ENCODE data around the gene BEGAIN.
A peak's percentile ranks its signal among the peaks of the same experiment; 100 is the strongest.

Gene BEGAIN

GRCh38 chr14:100555436-100556139 lies 31.6 kb downstream of the BEGAIN start:
- Histone ChIP-seq H3K27ac (0 out of 2 replicates have a peak overlapping the region, but pooled peaks have one; percentile 31), H3K27me3 (no peaks in the 10 kb centered on the region), H3K36me3 (no peaks in the 10 kb centered on the region), H3K4me2 (peak overlapping the region; percentile 95), H3K9me3 (no peaks in the 10 kb centered on the region), H3K4me1 (peaks cover 100% of the 10 kb centered on the region), H3K4me3 (no peak overlapping the region), H4K20me1 (no peaks in the 10 kb centered on the region), H3K9ac (no peak overlapping the region)
- no peak for TF ChIP-seq Cebpa-rat (IDR thresholded peaks at IDR 0.05)

- H3K4me1 ChIP-seq, result peaks cover 100% of the 10 kb centered on the region
- no peak for TF ChIP-seq Cebpa-rat (IDR thresholded peaks at IDR 0.05)
- no peaks in the 10 kb centered on the region for H3K27me3 ChIP-seq
- no peaks in the 10 kb centered on the region for H3K9me3 ChIP-seq
- no peak overlapping the region for H3K4me3 ChIP-seq
- H3K9ac ChIP-seq, result no peak overlapping the region
- H3K36me3 ChIP-seq, result no peaks in the 10 kb centered on the region
- peak overlapping the region; percentile 31; the same call in 1 of the 2 replicates for H3K27ac ChIP-seq
- H4K20me1 ChIP-seq, result no peaks in the 10 kb centered on the region
- peak overlapping the region; percentile 95 for H3K4me2 ChIP-seq
Measured at GRCh38 chr14:100554696-100555320, 32.4 kb downstream of the BEGAIN start.

GRCh38 chr14:100554082-100554677 lies 33.0 kb downstream of the BEGAIN start:
- no peak overlapping the region for H3K4me3 ChIP-seq
- no peak overlapping the region for H3K9ac ChIP-seq
- H3K4me1 ChIP-seq, result peaks cover 100% of the 10 kb centered on the region
- H3K27me3 ChIP-seq, result no peaks in the 10 kb centered on the region
- no peak for TF ChIP-seq Cebpa-rat (IDR thresholded peaks at IDR 0.05)
- H3K9me3 ChIP-seq, result no peaks in the 10 kb centered on the region
- no peaks in the 10 kb centered on the region for H3K36me3 ChIP-seq
- peak overlapping the region; percentile 95 for H3K4me2 ChIP-seq
- H3K27ac ChIP-seq, result peak overlapping the region; percentile 31; the same call in 1 of the 2 replicates
- H4K20me1 ChIP-seq, result no peaks in the 10 kb centered on the region

GRCh38 chr14:100553471-100553870 lies 33.7 kb downstream of the BEGAIN start:
- no peaks in the 10 kb centered on the region for H4K20me1 ChIP-seq

GRCh38 chr14:100552524-100553125 lies 34.6 kb downstream of the BEGAIN start:
- Histone ChIP-seq H3K4me3 (no peak overlapping the region), H3K36me3 (no peaks in the 10 kb centered on the region), H3K4me2 (peak overlapping the region; percentile 95), H3K9ac (peak overlapping the region; percentile 3; the same call in 1 of the 2 replicates), H3K9me3 (no peaks in the 10 kb centered on the region), H4K20me1 (no peaks in the 10 kb centered on the region), H3K4me1 (peaks cover 100% of the 10 kb centered on the region), H3K27ac (no peak overlapping the region), H3K27me3 (no peaks in the 10 kb centered on the region)
- TF ChIP-seq Cebpa-rat (IDR thresholded peaks at IDR 0.05), result no peak

More at GRCh38 chr14:100553471-100553870, 33.7 kb downstream of the BEGAIN start:
- Histone ChIP-seq H3K4me2 (peak overlapping the region; percentile 95), H3K9ac (no peak overlapping the region), H3K36me3 (no peaks in the 10 kb centered on the region), H3K4me1 (peaks cover 100% of the 10 kb centered on the region), H3K27me3 (no peaks in the 10 kb centered on the region), H3K27ac (no peak overlapping the region), H3K9me3 (no peaks in the 10 kb centered on the region), H3K4me3 (no peak overlapping the region)
- no peak for TF ChIP-seq Cebpa-rat (IDR thresholded peaks at IDR 0.05)

- Histone ChIP-seq H4K20me1 (no peaks in the 10 kb centered on the region), H3K27ac (no peak overlapping the region), H3K9ac (no peak overlapping the region), H3K4me3 (no peak overlapping the region), H3K9me3 (no peaks in the 10 kb centered on the region), H3K4me1 (peaks cover 97% of the 10 kb centered on the region), H3K4me2 (peak overlapping the region; percentile 95), H3K27me3 (no peaks in the 10 kb centered on the region), H3K36me3 (no peaks in the 10 kb centered on the region)
- TF ChIP-seq Cebpa-rat (IDR thresholded peaks at IDR 0.05), result no peak
Measured at GRCh38 chr14:100551056-100551455, 36.2 kb downstream of the BEGAIN start.

- Histone ChIP-seq H4K20me1 (no peaks in the 10 kb centered on the region), H3K4me3 (no peak overlapping the region), H3K36me3 (no peaks in the 10 kb centered on the region), H3K9ac (no peak overlapping the region), H3K4me1 (peaks cover 97% of the 10 kb centered on the region), H3K4me2 (peak overlapping the region; percentile 95), H3K9me3 (no peaks in the 10 kb centered on the region), H3K27me3 (no peaks in the 10 kb centered on the region), H3K27ac (0 out of 2 replicates have a peak overlapping the region, but pooled peaks have one; percentile 4)
- no peak for TF ChIP-seq Cebpa-rat (IDR thresholded peaks at IDR 0.05)
Measured at GRCh38 chr14:100549834-100550625, 37.2 kb downstream of the BEGAIN start.

GRCh38 chr14:100548939-100549338 lies 38.3 kb downstream of the BEGAIN start:
- Histone ChIP-seq H3K9me3 (no peaks in the 10 kb centered on the region), H3K36me3 (no peaks in the 10 kb centered on the region), H3K4me2 (peak overlapping the region; percentile 95), H3K4me3 (no peak overlapping the region), H3K27ac (no peak overlapping the region; the same call in 1 of the 2 replicates), H3K9ac (no peak overlapping the region), H3K27me3 (no peaks in the 10 kb centered on the region), H3K4me1 (peaks cover 97% of the 10 kb centered on the region), H4K20me1 (no peaks in the 10 kb centered on the region)
- no peak for TF ChIP-seq Cebpa-rat (IDR thresholded peaks at IDR 0.05)

GRCh38 chr14:100548295-100548655 lies 38.9 kb downstream of the BEGAIN start:
- Histone ChIP-seq H3K27ac (peak overlapping the region; percentile 32; the same call in 1 of the 2 replicates), H3K4me1 (peaks cover 97% of the 10 kb centered on the region), H3K4me3 (peak overlapping the region; percentile 13; the same call in 1 of the 2 replicates), H3K9ac (no peak overlapping the region), H3K27me3 (no peaks in the 10 kb centered on the region), H3K36me3 (no peaks in the 10 kb centered on the region), H3K4me2 (peak overlapping the region; percentile 95), H4K20me1 (no peaks in the 10 kb centered on the region), H3K9me3 (no peaks in the 10 kb centered on the region)
- no peak for TF ChIP-seq Cebpa-rat (IDR thresholded peaks at IDR 0.05)

All from BLaER1 (cell line).